SK-N-SH (cell line): ENCODE data around the gene SLC14A1. TPM values are rescaled to one million over a fixed set of nuclear protein-coding genes. Genes with fewer than 3 reads are reported as not detected.
A peak's percentile ranks its signal among the peaks of the same experiment; 100 is the strongest.

Experiments
- CTCF ChIA-PET: fragments of 300-600, 350-600 bp; formaldehyde crosslinking; extraction: SDS; loops from one replicate; lab custom pipeline; 2021; lab: Yijun Ruan, JAX
- POLR2A ChIA-PET: fragments of 350-600 bp; sonication (Branson Sonifier 250); formaldehyde crosslinking; extraction: SDS; loops from one replicate; lab custom pipeline; 2020; ENCODE audit warnings: antibody characterized with exemption, inconsistent platforms; lab: Yijun Ruan, JAX
- DNase-seq: peaks from one replicate; pipeline ENCODE4 v3.0.0; 2012
- H2AFZ ChIP-seq: fragments of 200-600 bp; sonication (generic); 2 replicates; pipeline ENCODE4 v1.8.1; 2016; ENCODE audit warnings: antibody characterized with exemption, mild to moderate bottlenecking, low read depth
- H3F3A ChIP-seq: fragments of 200-600 bp; sonication (generic); replicated peaks from 2 replicates; pipeline ENCODE3; 2016; ENCODE audit warnings: antibody characterized with exemption, mild to moderate bottlenecking; ENCODE audit not compliant: insufficient read depth
- H3K27ac ChIP-seq, 2 experiments: fragments of 200-500 bp in 1 of 2; fragments of 200-600 bp in 1 of 2; sonication (Bioruptor generic) in 1 of 2; sonication (generic), shearing (Covaris generic) in 1 of 2; 2 replicates each; pipeline versions ENCODE4 v1.5.1 to v1.6.1; 2014 to 2016; ENCODE audit warnings: low read depth in 2 of 2, inconsistent platforms in 1 of 2, low read length in 1 of 2, mild to moderate bottlenecking in 1 of 2, mixed read lengths in 1 of 2
- H3K27me3 ChIP-seq: fragments of 200-600 bp; sonication (generic), shearing (Covaris generic); 2 replicates; pipeline ENCODE4 v1.6.1; 2016; ENCODE audit warnings: mixed run types; ENCODE audit not compliant: insufficient read depth
- H3K36me3 ChIP-seq, 2 experiments: fragments of 200-500 bp in 1 of 2; fragments of 200-600 bp in 1 of 2; sonication (Bioruptor generic) in 1 of 2; sonication (generic) in 1 of 2; replicated peaks in 1 of 2; 2 replicates each; pipeline versions ENCODE3 to v1.5.1; 2014 to 2016; ENCODE audit warnings: low read length in 1 of 2, mild to moderate bottlenecking in 1 of 2; ENCODE audit not compliant: insufficient read depth in 2 of 2, control insufficient read depth in 1 of 2
- H3K4me1 ChIP-seq, 2 experiments: fragments of 200-500 bp in 1 of 2; fragments of 200-600 bp in 1 of 2; sonication (Bioruptor generic) in 1 of 2; sonication (generic), shearing (Covaris generic) in 1 of 2; 2 replicates each; pipeline versions ENCODE4 v1.5.1 to v1.6.1; 2014 to 2016; ENCODE audit warnings: low read depth in 1 of 2, low read length in 1 of 2, mixed run types in 1 of 2; ENCODE audit not compliant: insufficient read depth in 2 of 2, control insufficient read depth in 1 of 2
- H3K4me2 ChIP-seq: fragments of 200-600 bp; sonication (generic), shearing (Covaris generic); 2 replicates; pipeline ENCODE4 v1.6.1; 2017; ENCODE audit warnings: mixed run types
- H3K4me3 ChIP-seq, 2 experiments: fragments of 200-500 bp in 1 of 2; fragments of 200-600 bp in 1 of 2; sonication (Bioruptor generic) in 1 of 2; sonication (generic), shearing (Covaris generic) in 1 of 2; 2 replicates each; pipeline versions ENCODE4 v1.5.1 to v1.8.1; 2014 to 2016; ENCODE audit warnings: low read depth in 2 of 2, inconsistent platforms in 1 of 2, low read length in 1 of 2, mild to moderate bottlenecking in 1 of 2, mixed read lengths in 1 of 2, moderate library complexity in 1 of 2
- H3K79me2 ChIP-seq: fragments of 200-600 bp; sonication (generic); 2 replicates; pipeline ENCODE4 v1.8.1; 2017; ENCODE audit warnings: mild to moderate bottlenecking; ENCODE audit not compliant: insufficient read depth
- H3K9ac ChIP-seq: fragments of 200-600 bp; sonication (generic); 2 replicates; pipeline ENCODE4 v1.6.1; 2017; ENCODE audit warnings: mixed run types
- H3K9me2 ChIP-seq: fragments of 200-600 bp; sonication (generic); 2 replicates; pipeline ENCODE4 v1.6.1; 2017; ENCODE audit warnings: mixed run types
- H3K9me3 ChIP-seq: fragments of 200-600 bp; sonication (generic); 2 replicates; pipeline ENCODE4 v1.6.1; 2017; ENCODE audit warnings: mixed run types, mild to moderate bottlenecking, moderate library complexity
- H4K20me1 ChIP-seq: fragments of 200-600 bp; sonication (generic); 2 replicates; pipeline ENCODE4 v1.6.1; 2017; ENCODE audit warnings: mild to moderate bottlenecking, mixed run types; ENCODE audit not compliant: insufficient read depth
- ELF1 ChIP-seq: IDR thresholded peaks from 2 replicates; pipeline ENCODE4 v1.4.0; 2012
- EP300 ChIP-seq, 2 experiments: IDR thresholded peaks; 2 replicates each; pipeline versions ENCODE4 v1.4.0 to v1.6.1; 2012; ENCODE audit warnings: borderline replicate concordance in 1 of 2, low read depth in 1 of 2, low read length in 1 of 2
- EZH2phosphoT487 ChIP-seq: fragments of 200-600 bp; sonication (generic); IDR thresholded peaks from 2 replicates; pipeline ENCODE4 v1.6.1; 2017; ENCODE audit warnings: low read depth, mixed run types, mild to moderate bottlenecking, antibody characterized with exemption, moderate library complexity, borderline replicate concordance
- FOSL2 ChIP-seq: IDR thresholded peaks from 2 replicates; pipeline ENCODE4 v1.4.0; 2012; ENCODE audit warnings: low read depth, mild to moderate bottlenecking, moderate library complexity, borderline replicate concordance
- FOXM1 ChIP-seq: IDR thresholded peaks from 2 replicates; pipeline ENCODE4 v1.4.0; 2012; ENCODE audit warnings: low read depth, mild to moderate bottlenecking
- GABPA ChIP-seq: IDR thresholded peaks from 2 replicates; pipeline ENCODE4 v1.4.0; 2012; ENCODE audit warnings: low read depth, mild to moderate bottlenecking
- POLR2AphosphoS5 ChIP-seq: IDR thresholded peaks from 2 replicates; pipeline ENCODE4 v1.6.1; 2012; ENCODE audit warnings: low read depth, low read length
- RAD21 ChIP-seq: IDR thresholded peaks from 2 replicates; pipeline ENCODE4 v1.6.1; 2012; ENCODE audit warnings: mild to moderate bottlenecking, low read length
- RCOR1 ChIP-seq: fragments of 150-350 bp; IDR thresholded peaks from 2 replicates; pipeline ENCODE4 v1.6.1; 2017; ENCODE audit warnings: antibody characterized with exemption, low read length
- RFX5 ChIP-seq: IDR thresholded peaks from 2 replicates; pipeline ENCODE4 v1.6.1; 2012; ENCODE audit warnings: mild to moderate bottlenecking, improper control_type of control experiment, low read length
- RXRA ChIP-seq: IDR thresholded peaks from 2 replicates; pipeline ENCODE4 v1.4.0; 2012; ENCODE audit warnings: low read depth, mild to moderate bottlenecking, borderline replicate concordance
- SIN3A ChIP-seq: IDR thresholded peaks from 2 replicates; pipeline ENCODE4 v1.6.1; 2012; ENCODE audit warnings: low read depth, mild to moderate bottlenecking, low read length, moderate library complexity, borderline replicate concordance
- SMC3 ChIP-seq: IDR thresholded peaks from 2 replicates; pipeline ENCODE4 v1.6.1; 2012; ENCODE audit warnings: low read depth, low read length, improper control_type of control experiment
- TAF1 ChIP-seq: IDR thresholded peaks from 2 replicates; pipeline ENCODE4 v1.6.1; 2012; ENCODE audit warnings: low read depth, mild to moderate bottlenecking, low read length, moderate library complexity, borderline replicate concordance
- YY1 ChIP-seq: IDR thresholded peaks from 2 replicates; pipeline ENCODE4 v1.4.0; 2012; ENCODE audit warnings: low read depth, mild to moderate bottlenecking
- WGBS: methylation state at CpG from one replicate; pipeline ENCODE4 v1.1.6; 2017; ENCODE audit warnings: low lambda C conversion rate; 5-methylcytosine and 5-hydroxymethylcytosine counted together
- polyA plus RNA-seq, 3 experiments: library from polyadenylated mRNA; depleted of rRNA; stranded (reverse); fragments of >200 nt; gene quantifications; 2 replicates each; pipeline ENCODE4 v1.2.3, GENCODE V29; 2012
- TF ChIP-seq, protein P1 (sequence below): fragments of 200-600 bp; sonication (generic); IDR thresholded peaks from 2 replicates; pipeline ENCODE4 v1.6.1; 2017; ENCODE audit warnings: antibody characterized with exemption, mild to moderate bottlenecking, moderate library complexity
- TF ChIP-seq, protein P2 (sequence below): IDR thresholded peaks from 2 replicates; pipeline ENCODE4; 2012
- TF ChIP-seq, protein P3 (sequence below): IDR thresholded peaks from 2 replicates; pipeline ENCODE4 v1.4.0; 2012; ENCODE audit warnings: low read depth, borderline replicate concordance
- TF ChIP-seq, protein P4 (sequence below): fragments of 150-350 bp; IDR thresholded peaks from 2 replicates; pipeline ENCODE4 v1.6.1; 2017; ENCODE audit warnings: antibody characterized with exemption, low read length, low read depth, borderline replicate concordance

The SLC14A1 gene
- polyA plus RNA-seq, 1 of the 3 experiments (the other 2 are of a cell fraction) = 2.4 TPM

DNA sequence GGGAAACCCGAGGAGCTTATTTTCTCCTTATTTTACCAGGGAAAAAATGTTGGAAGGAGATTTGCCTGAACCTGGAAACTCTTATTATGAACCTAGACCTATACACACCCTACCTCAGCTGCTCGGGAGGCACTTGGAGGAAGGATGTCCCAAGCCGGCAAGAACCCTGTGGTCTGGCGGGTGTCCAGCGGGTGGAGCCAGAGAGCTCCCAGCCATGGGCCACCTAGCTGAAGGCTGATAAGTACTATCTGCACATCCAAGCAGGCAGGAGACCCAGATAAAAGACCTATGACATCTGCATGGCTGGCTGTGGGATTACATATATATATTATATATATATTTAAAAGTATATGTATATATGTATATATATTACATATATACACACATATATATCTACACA lies 1.1 kb upstream of the SLC14A1 start (continued):
- TF ChIP-seq EZH2phosphoT487 (no peak), ELF1 (no peak)

DNA sequence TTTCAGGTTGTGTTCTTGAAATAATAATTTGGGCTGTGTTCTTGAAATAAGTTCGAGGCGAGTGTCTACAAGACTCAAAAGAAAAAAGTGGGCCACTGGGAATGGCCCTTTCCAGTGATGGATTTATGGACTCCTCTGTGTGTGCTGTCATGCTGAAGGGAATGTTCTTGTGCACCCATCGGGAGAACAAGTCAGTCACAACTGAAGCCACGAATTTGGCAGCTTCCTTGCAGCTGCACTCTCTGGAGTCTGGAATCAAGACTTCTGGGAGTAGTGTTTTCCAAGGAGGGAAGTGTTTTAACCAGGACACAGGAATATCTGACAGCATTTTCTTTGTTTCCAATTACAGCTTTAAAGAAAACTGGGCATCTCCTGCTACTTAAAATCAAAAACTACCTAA lies 620 bp downstream of the SLC14A1 start:
- peaks cover 6 to 32% of the 10 kb centered on the region in 2 experiments for H3K4me1 ChIP-seq
- H3K27me3 ChIP-seq = no peaks in the 10 kb centered on the region
- peak overlapping the region; percentile 73 for H3K4me2 ChIP-seq
- POLR2A ChIA-PET = no interaction called here
- no peaks in the 10 kb centered on the region for H4K20me1 ChIP-seq
- no peaks in the 10 kb centered on the region for H3K79me2 ChIP-seq
- H2AFZ ChIP-seq = no peak overlapping the region; the same call in 1 of the 2 replicates
- H3K27ac ChIP-seq = no peak overlapping the region
- H3K36me3 ChIP-seq = no peaks in the 10 kb centered on the region
- no peak for TF ChIP-seq GABPA
- no peak for TF ChIP-seq SMC3
- no peak for TF ChIP-seq SIN3A
- TF ChIP-seq, protein P1, sequence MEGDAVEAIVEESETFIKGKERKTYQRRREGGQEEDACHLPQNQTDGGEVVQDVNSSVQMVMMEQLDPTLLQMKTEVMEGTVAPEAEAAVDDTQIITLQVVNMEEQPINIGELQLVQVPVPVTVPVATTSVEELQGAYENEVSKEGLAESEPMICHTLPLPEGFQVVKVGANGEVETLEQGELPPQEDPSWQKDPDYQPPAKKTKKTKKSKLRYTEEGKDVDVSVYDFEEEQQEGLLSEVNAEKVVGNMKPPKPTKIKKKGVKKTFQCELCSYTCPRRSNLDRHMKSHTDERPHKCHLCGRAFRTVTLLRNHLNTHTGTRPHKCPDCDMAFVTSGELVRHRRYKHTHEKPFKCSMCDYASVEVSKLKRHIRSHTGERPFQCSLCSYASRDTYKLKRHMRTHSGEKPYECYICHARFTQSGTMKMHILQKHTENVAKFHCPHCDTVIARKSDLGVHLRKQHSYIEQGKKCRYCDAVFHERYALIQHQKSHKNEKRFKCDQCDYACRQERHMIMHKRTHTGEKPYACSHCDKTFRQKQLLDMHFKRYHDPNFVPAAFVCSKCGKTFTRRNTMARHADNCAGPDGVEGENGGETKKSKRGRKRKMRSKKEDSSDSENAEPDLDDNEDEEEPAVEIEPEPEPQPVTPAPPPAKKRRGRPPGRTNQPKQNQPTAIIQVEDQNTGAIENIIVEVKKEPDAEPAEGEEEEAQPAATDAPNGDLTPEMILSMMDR = no peak
- TF ChIP-seq ELF1 = no peak
- no peak for TF ChIP-seq POLR2AphosphoS5
- TF ChIP-seq, protein P2, sequence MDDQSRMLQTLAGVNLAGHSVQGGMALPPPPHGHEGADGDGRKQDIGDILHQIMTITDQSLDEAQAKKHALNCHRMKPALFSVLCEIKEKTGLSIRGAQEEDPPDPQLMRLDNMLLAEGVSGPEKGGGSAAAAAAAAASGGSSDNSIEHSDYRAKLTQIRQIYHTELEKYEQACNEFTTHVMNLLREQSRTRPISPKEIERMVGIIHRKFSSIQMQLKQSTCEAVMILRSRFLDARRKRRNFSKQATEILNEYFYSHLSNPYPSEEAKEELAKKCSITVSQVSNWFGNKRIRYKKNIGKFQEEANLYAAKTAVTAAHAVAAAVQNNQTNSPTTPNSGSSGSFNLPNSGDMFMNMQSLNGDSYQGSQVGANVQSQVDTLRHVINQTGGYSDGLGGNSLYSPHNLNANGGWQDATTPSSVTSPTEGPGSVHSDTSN = no peak
- TF ChIP-seq RAD21 = no peak
- no peak for TF ChIP-seq RXRA
- TF ChIP-seq, protein P3, sequence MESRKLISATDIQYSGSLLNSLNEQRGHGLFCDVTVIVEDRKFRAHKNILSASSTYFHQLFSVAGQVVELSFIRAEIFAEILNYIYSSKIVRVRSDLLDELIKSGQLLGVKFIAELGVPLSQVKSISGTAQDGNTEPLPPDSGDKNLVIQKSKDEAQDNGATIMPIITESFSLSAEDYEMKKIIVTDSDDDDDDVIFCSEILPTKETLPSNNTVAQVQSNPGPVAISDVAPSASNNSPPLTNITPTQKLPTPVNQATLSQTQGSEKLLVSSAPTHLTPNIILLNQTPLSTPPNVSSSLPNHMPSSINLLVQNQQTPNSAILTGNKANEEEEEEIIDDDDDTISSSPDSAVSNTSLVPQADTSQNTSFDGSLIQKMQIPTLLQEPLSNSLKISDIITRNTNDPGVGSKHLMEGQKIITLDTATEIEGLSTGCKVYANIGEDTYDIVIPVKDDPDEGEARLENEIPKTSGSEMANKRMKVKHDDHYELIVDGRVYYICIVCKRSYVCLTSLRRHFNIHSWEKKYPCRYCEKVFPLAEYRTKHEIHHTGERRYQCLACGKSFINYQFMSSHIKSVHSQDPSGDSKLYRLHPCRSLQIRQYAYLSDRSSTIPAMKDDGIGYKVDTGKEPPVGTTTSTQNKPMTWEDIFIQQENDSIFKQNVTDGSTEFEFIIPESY = no peak
- TF ChIP-seq FOXM1 = no peak
- no peak for TF ChIP-seq EZH2phosphoT487
- no peak for TF ChIP-seq FOSL2
- TF ChIP-seq, protein P4, sequence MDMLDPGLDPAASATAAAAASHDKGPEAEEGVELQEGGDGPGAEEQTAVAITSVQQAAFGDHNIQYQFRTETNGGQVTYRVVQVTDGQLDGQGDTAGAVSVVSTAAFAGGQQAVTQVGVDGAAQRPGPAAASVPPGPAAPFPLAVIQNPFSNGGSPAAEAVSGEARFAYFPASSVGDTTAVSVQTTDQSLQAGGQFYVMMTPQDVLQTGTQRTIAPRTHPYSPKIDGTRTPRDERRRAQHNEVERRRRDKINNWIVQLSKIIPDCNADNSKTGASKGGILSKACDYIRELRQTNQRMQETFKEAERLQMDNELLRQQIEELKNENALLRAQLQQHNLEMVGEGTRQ = no peak
- no peak for TF ChIP-seq EP300 (IDR thresholded peaks at IDR 0.05; ENCODE audit: borderline replicate concordance in 1 of 2, low read depth in 1 of 2, low read length in 1 of 2)
- no peak for TF ChIP-seq RCOR1
- no peak for TF ChIP-seq TAF1
- no peak for TF ChIP-seq YY1
- TF ChIP-seq RFX5 = no peak
- TF ChIP-seq, all 33 proteins: peak for 0
- no peak for DNase-seq
- peaks cover 9% of the 10 kb centered on the region for H3F3A ChIP-seq
- 76% methylated on average over 3 of the region's 4 CpGs for WGBS
- peak overlapping the region; percentile 23; the same call in 1 of the 2 replicates for H3K9ac ChIP-seq
- H3K4me3 ChIP-seq = peak overlapping the region in 1 of 2 experiments; percentile 57; a peak in 2 of 4 replicates
- H3K9me2 ChIP-seq = no peaks in the 10 kb centered on the region
- CTCF ChIA-PET = interaction anchor here (1.1 to 7.9 kb wide), 8 partner anchors 14 to 349 kb away, joined by 3 to 73 read pairs (median 6); no protein-coding TSS in a partner anchor
- no peaks in the 10 kb centered on the region for H3K9me3 ChIP-seq
